HUES64 (cell line): ENCODE data around the gene ANKH.
"Not testable (repeated sequence)": the region's sequence is repeated elsewhere in the genome, so short reads cannot be mapped to it uniquely, and the experiment has no call there.

Experiments
- H3K27ac ChIP-seq: 2 replicates; pipeline ENCODE4 v1.7.0; 2013; ENCODE audit warnings: low read depth, low read length, inconsistent platforms
- H3K27me3 ChIP-seq: 2 replicates; pipeline ENCODE4 v1.6.1; 2013; ENCODE audit warnings: mild to moderate bottlenecking, low read length; ENCODE audit not compliant: insufficient read depth
- H3K36me3 ChIP-seq: 2 replicates; pipeline ENCODE4 v1.6.1; 2013; ENCODE audit warnings: mild to moderate bottlenecking, low read length; ENCODE audit not compliant: insufficient read depth
- H3K4me1 ChIP-seq: 2 replicates; pipeline ENCODE4 v1.6.1; 2013; ENCODE audit warnings: mild to moderate bottlenecking, low read length, moderate library complexity; ENCODE audit not compliant: insufficient read depth
- H3K4me3 ChIP-seq: 2 replicates; pipeline ENCODE4 v1.5.1; 2013; ENCODE audit warnings: mild to moderate bottlenecking, low read length, moderate library complexity
- H3K9ac ChIP-seq: 2 replicates; pipeline ENCODE4 v1.6.1; 2013; ENCODE audit warnings: mild to moderate bottlenecking, low read depth, low read length
- H3K9me3 ChIP-seq: 2 replicates; pipeline ENCODE4 v1.6.1; 2013; ENCODE audit warnings: low read depth, low read length; ENCODE audit not compliant: insufficient read depth
- WGBS: fragments of 150-250, 120-280 bp; methylation state at CpG from one replicate; pipeline ENCODE4 v1.1.7; 2013; ENCODE audit warnings: missing lambda C conversion rate; 5-methylcytosine and 5-hydroxymethylcytosine counted together

ANKH gene

DNA sequence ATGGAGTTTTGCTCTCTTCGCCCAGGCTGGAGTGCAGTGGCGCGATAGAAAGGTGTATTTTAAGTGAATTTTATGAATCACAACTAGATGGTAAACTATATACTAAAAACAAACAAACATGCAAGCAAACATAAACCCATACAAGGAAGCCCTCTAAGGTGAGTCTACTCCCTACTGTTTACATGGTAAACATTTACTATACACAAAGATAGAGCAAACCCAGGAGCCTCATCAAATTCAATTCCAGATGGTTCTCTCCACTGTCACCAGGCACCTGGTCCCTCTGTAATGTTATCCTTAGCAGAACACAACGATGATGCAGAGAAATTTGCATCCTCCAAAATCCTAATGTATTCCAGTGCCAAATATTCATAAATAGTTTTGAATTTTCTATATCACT is 17.9 kb downstream of the ANKH start:
- WGBS, result 91% methylated on average over 1 of the region's 4 CpGs
- Histone ChIP-seq H3K4me3 (no peak overlapping the region), H3K27me3 (no peaks in the 10 kb centered on the region), H3K36me3 (no peaks in the 10 kb centered on the region), H3K9me3 (no peaks in the 10 kb centered on the region), H3K4me1 (peaks cover 23% of the 10 kb centered on the region), H3K27ac (no peak overlapping the region), H3K9ac (no peak overlapping the region)

DNA sequence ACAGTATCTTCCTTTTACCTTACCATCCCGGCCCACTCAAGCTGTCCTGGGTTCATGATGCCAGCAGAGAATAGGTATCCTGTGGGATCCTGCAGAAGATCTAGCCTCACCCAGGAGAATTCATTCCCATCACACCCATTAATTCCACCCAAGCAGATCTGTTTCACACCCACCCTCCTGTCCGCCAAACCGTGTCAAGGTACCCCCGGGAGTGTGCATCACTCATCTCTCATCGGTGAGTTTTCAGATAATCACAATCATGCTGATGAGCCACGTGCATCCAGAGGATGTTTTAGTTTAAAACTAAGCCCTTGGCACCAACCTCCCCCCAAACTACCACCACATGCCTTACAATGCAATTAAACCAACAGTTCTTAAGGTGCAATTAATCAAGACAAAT is 18.8 kb downstream of the ANKH start:
- Histone ChIP-seq H3K9ac (no peak overlapping the region), H3K4me1 (peaks cover 23% of the 10 kb centered on the region)
- WGBS, result 92% methylated on average over 6 of the region's 6 CpGs

DNA sequence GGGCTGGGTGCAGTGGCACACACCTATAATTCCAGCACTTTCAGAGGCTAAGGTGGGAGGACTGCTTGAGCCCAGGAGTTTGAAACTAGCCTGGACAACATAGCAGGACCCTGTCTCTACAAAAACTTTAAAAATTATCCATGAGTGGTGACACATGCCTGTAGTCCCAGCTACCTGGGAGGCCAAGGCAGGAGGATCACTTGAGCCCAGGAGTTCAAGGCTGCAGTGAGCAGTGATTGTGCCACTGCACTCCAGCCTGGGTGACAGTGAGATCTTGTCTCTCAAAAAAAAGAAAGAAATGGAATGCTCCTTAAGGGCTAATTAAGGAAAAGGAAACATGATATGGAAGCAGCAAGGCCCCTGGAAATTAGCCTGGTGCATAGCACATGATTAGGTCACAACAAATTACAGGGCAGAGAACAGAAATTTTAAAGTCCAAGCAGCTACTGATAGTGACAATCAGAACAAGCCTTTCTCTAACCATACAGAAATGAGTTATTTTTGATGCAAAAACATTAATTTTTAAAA is 19.5 kb downstream of the ANKH start:
- Histone ChIP-seq H3K4me3 (no peak overlapping the region), H3K9ac (no peak overlapping the region), H3K36me3 (no peaks in the 10 kb centered on the region), H3K27me3 (no peaks in the 10 kb centered on the region), H3K4me1 (peaks cover 23% of the 10 kb centered on the region), H3K9me3 (no peaks in the 10 kb centered on the region), H3K27ac (no peak overlapping the region)

More for the DNA sequence above, 18.8 kb downstream of the ANKH start:
- H3K4me3 ChIP-seq, result no peak overlapping the region
- no peaks in the 10 kb centered on the region for H3K36me3 ChIP-seq
- H3K9me3 ChIP-seq, result no peaks in the 10 kb centered on the region
- H3K27ac ChIP-seq, result no peak overlapping the region
- H3K27me3 ChIP-seq, result no peaks in the 10 kb centered on the region

DNA sequence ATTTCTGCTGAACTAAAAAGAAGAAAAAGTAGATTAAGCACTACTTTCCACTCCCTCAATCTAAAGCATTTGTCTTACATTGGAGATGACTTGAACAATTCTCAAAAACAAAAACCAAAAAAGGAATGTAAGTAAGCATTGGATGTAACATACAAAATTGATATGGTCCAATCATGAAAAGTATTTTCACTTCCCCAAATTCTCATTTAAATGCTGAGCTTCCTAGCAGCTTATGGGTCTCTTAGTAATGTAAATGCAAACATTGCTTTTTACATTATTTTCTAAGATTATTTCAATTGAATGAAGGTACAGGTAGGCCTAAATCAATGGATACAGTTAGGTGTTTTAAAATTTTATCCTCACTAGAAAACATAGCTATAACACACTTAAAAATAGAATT is 20.0 kb downstream of the ANKH start:
- Histone ChIP-seq H3K36me3 (no peaks in the 10 kb centered on the region), H3K4me1 (peaks cover 23% of the 10 kb centered on the region), H3K27me3 (no peaks in the 10 kb centered on the region), H3K9me3 (no peaks in the 10 kb centered on the region), H3K9ac (no peak overlapping the region), H3K4me3 (no peak overlapping the region), H3K27ac (no peak overlapping the region)

DNA sequence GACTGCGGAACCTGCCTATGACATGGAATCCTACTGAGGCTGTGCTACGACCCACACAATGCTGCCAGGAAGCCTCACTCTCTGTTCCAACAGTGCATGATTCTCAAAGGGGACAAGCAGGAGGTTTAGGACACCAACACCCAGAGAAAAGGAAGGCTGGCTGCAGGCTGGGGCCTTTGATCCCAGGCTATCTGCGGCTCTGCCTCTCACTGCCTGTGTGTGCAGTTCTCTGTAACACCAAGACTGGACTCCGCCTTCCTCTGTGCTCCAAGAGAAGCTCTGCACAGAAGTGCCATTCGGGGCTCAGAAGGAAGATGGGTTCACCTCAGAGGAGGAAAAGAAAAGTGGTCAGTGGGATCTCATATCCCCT is 20.5 kb downstream of the ANKH start:
- Histone ChIP-seq H3K9ac (no peak overlapping the region), H3K27me3 (no peaks in the 10 kb centered on the region), H3K4me1 (peaks cover 23% of the 10 kb centered on the region), H3K9me3 (no peaks in the 10 kb centered on the region), H3K27ac (no peak overlapping the region), H3K36me3 (no peaks in the 10 kb centered on the region), H3K4me3 (no peak overlapping the region)
- WGBS, result 72% methylated on average over 5 of the region's 5 CpGs

DNA sequence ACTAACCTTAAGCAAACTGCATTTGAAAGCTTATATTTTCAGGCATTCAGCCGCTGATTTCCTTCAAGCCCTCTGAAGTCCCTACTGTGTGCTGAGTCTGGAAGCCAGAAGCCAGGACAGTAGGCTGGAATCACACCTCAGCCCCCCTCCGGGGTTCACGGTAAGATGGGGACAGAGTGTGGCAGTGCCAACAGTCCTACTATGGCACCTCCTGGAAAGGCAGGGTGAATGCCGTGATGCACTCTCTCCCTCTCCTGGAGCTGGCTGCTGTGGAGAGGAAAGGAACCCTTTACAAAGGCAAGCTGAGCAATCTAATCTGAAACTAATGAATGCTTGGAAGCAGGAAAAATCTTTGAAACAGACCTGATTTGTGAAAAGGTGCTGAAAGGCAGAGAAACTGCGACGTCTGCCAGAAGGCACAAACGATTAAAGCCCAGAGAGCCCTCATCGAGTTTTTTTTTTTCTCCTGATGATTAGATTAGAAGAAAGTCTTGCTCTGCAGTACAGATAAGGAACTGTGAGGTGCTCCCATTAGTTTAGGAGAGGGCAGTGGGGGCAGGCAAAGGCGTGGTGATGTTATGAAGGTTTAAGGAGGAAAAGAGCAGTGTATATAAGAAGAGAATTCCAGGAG is 21.0 kb downstream of the ANKH start:
- no peak overlapping the region for H3K27ac ChIP-seq
- H3K9me3 ChIP-seq, result no peaks in the 10 kb centered on the region
- no peaks in the 10 kb centered on the region for H3K36me3 ChIP-seq
- H3K9ac ChIP-seq, result no peak overlapping the region
- H3K4me3 ChIP-seq, result no peak overlapping the region
- 77% methylated on average over 9 of the region's 9 CpGs for WGBS
- H3K27me3 ChIP-seq, result no peaks in the 10 kb centered on the region
- peaks cover 23% of the 10 kb centered on the region for H3K4me1 ChIP-seq

DNA sequence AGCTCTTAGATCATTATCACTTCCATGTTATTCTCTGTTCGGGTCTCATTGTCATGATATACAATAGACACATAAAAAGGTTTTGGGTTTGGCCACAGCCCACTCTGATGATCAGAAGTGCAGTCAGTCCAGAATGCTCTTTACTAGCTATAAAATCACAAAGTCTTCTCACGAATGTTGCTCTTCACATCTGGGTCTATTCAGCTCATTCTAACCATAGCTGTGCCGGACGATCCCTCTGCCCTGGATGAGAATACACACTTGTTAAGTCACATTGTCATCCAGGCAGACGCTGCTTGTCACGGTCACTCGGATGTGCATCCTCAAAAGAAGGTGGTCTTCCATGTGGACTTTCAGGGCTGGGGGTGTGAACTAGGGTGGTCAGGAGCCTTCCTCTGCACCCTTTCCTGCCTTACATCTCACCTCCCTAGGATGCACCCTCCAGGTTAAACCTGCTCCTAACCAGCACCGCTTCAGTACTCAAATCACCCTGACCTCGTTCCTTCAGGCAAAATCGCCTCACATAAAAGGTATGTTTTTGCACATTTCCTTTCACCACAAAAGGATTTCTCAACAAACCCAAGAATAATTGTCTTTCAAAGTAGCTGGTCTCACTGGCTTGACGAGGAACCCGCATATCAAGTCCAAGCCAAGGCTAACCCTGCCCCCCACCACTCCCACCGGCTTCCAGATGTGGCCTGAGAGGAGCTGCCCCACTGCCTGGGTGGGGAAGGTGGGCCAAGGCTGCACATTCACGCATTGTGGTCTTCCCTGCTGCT is 21.9 kb downstream of the ANKH start:
- Histone ChIP-seq H3K4me1 (peaks cover 23% of the 10 kb centered on the region), H3K9me3 (no peaks in the 10 kb centered on the region), H3K27me3 (no peaks in the 10 kb centered on the region), H3K9ac (no peak overlapping the region), H3K27ac (no peak overlapping the region), H3K4me3 (no peak overlapping the region), H3K36me3 (no peaks in the 10 kb centered on the region)
- WGBS, result 72% methylated on average over 14 of the region's 14 CpGs

DNA sequence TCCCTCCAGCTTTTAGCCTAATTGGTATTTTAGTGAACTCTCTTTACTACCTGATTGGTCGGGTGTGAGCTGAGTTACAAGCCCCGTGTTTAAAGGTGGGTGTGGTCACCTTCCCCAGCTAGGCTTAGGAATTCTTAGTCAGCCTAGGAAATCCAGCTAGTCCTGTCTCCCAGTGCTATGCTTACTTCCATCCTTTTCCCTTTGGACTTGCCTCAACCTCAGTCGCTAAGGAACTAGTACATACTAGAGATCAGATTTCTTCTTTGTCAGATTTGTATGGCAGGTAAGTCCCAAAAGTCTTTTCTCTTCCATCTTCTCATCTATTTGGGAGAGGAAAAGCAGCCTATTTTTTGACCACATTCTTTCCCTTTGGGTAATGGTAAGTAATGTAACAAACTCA is 22.6 kb downstream of the ANKH start:
- not testable (repeated sequence) for H3K9ac ChIP-seq, H3K27ac ChIP-seq, H3K36me3 ChIP-seq, H3K4me3 ChIP-seq, H3K27me3 ChIP-seq, H3K9me3 ChIP-seq
- H3K4me1 ChIP-seq, result peaks cover 23% of the 10 kb centered on the region
- WGBS, result 69% methylated on average over 3 of the region's 3 CpGs

DNA sequence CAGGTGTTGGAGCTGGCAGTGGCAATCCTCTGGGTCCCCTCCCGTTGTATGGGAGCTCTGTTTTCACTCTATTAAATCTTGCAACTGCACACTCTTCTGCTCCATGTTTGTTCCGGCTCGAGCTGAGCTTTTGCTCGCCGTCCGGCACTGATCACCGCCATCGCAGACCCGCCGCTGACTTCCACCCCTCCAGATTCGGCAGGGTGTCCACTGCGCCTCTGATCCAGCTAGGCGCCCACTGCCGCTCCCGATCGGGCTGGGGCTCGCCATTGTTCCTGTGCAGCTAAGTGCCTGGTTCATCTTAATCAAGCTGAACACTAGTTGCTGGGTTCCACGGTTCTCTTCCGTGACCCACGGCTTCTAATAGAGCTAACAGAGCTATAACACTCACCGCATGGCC is 23.2 kb downstream of the ANKH start:
- Histone ChIP-seq H3K36me3 (no peaks in the 10 kb centered on the region), H3K9me3 (no peaks in the 10 kb centered on the region), H3K27me3 (no peaks in the 10 kb centered on the region), H3K4me3 (no peak overlapping the region), H3K4me1 (peaks cover 23% of the 10 kb centered on the region), H3K9ac (no peak overlapping the region), H3K27ac (no peak overlapping the region)
- 96% methylated on average over 21 of the region's 21 CpGs for WGBS

DNA sequence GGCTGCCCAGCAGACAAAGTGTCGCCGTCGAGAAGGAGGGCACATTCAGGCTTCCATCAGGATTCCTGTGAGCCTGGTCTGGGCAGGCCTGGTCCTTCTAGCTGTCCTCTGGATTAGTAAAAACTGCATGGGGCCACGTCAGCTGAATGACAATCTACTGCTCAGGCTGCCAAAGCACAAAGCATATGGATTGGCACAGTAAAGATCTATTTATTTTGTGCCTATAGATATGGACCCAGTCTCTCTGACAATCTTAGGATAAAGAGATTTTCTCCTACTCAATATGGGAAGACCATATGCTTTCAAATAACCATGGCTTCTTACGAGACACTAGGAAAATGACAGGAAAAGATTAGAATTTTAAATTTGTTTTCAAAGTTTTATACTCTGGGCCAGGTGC is 24.1 kb downstream of the ANKH start:
- WGBS, result 95% methylated on average over 5 of the region's 5 CpGs
- Histone ChIP-seq H3K4me3 (no peak overlapping the region), H3K36me3 (no peaks in the 10 kb centered on the region), H3K9me3 (no peaks in the 10 kb centered on the region), H3K4me1 (peaks cover 23% of the 10 kb centered on the region), H3K9ac (no peak overlapping the region), H3K27me3 (no peaks in the 10 kb centered on the region), H3K27ac (no peak overlapping the region)

DNA sequence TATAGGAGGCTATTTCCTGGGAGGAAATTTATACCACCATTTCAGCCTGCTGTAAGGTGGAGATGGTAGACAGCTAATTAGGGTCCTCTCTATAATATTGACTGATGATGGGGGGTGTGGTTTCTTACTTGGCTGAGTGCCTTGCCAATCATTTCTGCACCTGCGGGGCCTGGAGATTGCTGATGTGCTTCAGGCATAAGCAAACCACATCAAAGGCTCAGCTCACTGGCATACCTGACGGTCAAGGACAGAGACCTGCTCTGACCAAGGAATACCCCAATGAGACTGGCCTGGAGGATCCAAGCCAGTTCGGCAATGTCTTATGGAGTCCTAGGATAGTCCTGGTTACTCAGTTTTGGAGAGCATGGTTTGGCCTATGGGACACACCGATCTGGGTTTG is 29.5 kb downstream of the ANKH start:
- no peaks in the 10 kb centered on the region for H3K4me1 ChIP-seq
- H3K9ac ChIP-seq, result no peak overlapping the region
- H3K27me3 ChIP-seq, result no peaks in the 10 kb centered on the region
- no peaks in the 10 kb centered on the region for H3K36me3 ChIP-seq
- no peak overlapping the region for H3K27ac ChIP-seq
- H3K9me3 ChIP-seq, result no peaks in the 10 kb centered on the region
- H3K4me3 ChIP-seq, result no peak overlapping the region
- WGBS, result 99% methylated on average over 4 of the region's 4 CpGs
